Keratinocyte (primary cell): Measurements from ENCODE around the gene OR1D5.

Experiments used
- EZH2 ChIP-seq: IDR thresholded peaks from one replicate; pipeline ENCODE4 v1.6.1; 2012; ENCODE audit warnings: inconsistent platforms, mild to moderate bottlenecking, low read length, moderate library complexity
- TF ChIP-seq, protein P1 (sequence below), 3 experiments: IDR thresholded peaks in 1 of 3; conservative IDR thresholded peaks in 1 of 3; optimal IDR thresholded peaks in 1 of 3; 2 replicates in 2 of 3; 3 replicates in 1 of 3; pipeline versions ENCODE3 to v1.5.1; 2011; ENCODE audit warnings: low read length in 3 of 3, mild to moderate bottlenecking in 3 of 3, moderate library complexity in 2 of 3, control low read depth in 1 of 3, inconsistent platforms in 1 of 3; ENCODE audit not compliant: insufficient read depth in 2 of 3; ENCODE audit errors: extremely low read depth in 1 of 3

GRCh38 chr17:3024346-3024745, 39.1 kb downstream of the OR1D5 start:
- TF ChIP-seq, protein P1, sequence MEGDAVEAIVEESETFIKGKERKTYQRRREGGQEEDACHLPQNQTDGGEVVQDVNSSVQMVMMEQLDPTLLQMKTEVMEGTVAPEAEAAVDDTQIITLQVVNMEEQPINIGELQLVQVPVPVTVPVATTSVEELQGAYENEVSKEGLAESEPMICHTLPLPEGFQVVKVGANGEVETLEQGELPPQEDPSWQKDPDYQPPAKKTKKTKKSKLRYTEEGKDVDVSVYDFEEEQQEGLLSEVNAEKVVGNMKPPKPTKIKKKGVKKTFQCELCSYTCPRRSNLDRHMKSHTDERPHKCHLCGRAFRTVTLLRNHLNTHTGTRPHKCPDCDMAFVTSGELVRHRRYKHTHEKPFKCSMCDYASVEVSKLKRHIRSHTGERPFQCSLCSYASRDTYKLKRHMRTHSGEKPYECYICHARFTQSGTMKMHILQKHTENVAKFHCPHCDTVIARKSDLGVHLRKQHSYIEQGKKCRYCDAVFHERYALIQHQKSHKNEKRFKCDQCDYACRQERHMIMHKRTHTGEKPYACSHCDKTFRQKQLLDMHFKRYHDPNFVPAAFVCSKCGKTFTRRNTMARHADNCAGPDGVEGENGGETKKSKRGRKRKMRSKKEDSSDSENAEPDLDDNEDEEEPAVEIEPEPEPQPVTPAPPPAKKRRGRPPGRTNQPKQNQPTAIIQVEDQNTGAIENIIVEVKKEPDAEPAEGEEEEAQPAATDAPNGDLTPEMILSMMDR (optimal IDR thresholded peaks at IDR 0.05 in 1 of 3, IDR thresholded peaks at IDR 0.05 in 1 of 3, conservative IDR thresholded peaks at IDR 0.05 in 1 of 3; ENCODE audit: extremely low read depth in 1 of 3, insufficient read depth in 2 of 3, low read length in 3 of 3) = no peak
- no peak for TF ChIP-seq EZH2
